GM21619 (cell line): ENCODE measurements around the gene KCNJ16.
"Not testable (repeated sequence)": the region's sequence is repeated elsewhere in the genome, so short reads cannot be mapped to it uniquely, and the experiment has no call there.

Source experiments
- ATAC-seq: cut with Tn5 transposase; IDR thresholded peaks from one replicate; pipeline ENCODE4 v1.9.1; 2021; ENCODE audit not compliant: unreplicated experiment

The KCNJ16 gene

DNA sequence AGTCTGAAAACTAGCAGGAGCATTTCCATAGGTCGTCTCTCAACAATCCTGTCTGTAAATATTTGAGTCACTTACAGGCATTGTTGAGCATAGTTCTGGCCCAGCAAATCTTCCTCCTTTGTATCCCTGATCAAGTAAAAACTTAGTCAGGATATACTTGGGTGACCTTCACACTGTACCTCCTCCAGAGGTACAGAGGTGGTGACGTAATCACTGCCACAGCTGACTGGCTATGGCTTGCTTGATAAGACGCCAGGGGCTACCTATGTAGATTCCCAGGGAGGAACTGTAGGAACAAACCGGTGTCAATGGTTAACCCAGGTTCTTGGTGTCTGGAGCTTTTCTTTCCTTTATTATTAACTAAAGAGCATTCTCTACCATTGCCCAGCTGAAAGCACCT lies at the start of gene KCNJ16:
Gene KCNJ16 (plus strand): TSS at position 270 of the 400 bp plus-strand sequence. CDS start 56,863 bp downstream, outside the sequence.
- no peak for ATAC-seq

DNA sequence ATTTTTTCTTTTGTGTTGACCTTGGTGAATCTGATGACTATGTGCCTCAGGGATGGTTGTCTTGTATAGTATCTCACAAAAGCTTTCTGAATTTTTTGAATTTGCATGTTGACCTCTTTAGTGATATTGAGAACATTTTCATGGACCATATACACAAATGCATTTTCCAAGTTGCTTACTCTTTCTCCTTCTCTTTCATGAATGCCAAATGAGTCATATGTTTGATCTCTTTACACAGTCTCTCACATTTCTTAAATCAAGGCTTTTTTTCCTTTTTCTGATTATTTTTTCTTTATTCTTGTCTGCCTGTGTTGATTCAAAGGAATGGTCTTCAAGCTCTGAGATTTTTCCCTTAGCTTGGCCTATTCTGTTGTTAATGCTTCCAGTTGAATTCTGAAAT lies 46.6 kb upstream of the KCNJ16 start:
- no peak for ATAC-seq

DNA sequence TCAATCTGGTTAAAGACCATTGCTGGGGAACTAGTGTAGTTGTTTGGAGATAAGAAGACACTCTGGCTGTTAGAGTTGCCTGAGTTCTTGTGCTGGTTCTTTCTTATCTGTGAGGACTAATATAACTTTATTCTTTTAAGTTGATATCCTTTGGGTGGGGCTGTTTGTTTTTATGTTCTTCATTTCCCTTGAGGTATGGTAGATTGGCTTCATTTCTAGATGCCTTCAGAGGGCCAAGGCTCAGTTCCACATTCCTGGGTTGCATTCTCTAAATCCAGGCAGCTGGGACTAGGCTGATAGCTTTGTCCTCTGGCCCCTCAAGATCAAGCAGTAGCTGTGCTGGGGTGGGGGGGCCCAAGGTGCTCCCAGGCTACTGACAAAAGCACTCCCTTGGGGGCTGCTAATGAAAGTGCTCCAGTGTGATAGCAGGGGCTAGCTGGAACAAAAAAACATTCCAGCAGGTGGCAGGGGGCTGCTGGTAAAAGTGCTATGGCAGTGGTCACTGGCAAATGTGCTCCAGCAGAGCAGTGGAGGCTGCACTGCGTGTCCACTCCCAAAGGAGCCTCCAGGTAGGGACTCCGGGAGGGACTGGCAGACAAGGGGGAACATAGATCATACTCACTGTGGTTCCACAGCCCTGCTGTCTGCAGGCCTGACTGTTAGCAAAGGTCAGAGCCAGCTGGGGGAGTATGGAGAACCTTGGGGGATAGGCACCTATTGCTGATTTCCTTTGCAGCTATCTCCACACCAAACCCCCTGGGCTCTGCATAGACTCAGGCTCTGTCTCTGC lies 45.9 kb upstream of the KCNJ16 start:
- no peak for ATAC-seq

DNA sequence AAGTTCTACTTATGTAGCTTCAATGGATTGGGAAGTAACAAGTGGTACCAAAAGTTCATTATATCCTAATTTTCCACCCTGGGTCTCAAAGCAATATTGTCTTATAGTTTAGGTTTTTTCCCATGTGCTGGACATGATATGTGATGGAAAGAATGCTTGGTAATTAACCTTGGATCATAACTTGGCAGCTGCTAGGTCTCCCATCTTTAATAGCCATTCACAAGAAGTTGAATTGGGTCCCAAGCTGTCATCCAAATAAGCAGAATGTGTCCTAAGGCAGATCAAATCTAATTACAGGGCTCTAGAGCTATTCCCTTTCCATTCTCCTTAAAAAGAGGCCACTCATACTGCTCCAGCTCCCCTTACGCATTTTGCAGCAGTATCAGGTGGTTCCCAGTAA lies 44.7 kb upstream of the KCNJ16 start:
- ATAC-seq = no peak

DNA sequence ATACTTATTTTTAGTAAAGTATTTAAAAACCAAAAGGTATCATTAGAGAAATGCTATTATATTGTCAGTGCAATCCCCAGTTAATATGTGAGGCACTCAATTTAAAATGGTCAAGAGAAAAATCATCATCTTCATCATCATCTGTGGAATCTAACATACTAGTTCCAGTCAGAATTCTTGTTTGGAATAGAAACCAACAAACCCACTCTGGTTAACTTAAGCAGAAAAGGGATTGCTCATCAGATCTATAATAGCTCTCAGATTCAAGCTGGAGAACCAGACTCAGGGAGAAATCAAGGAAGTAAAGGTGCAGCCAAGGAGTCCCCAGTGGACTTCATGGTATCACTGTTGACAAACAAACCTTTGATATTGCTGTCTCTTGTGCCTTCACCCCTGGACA lies 43.7 kb upstream of the KCNJ16 start:
- no peak for ATAC-seq

DNA sequence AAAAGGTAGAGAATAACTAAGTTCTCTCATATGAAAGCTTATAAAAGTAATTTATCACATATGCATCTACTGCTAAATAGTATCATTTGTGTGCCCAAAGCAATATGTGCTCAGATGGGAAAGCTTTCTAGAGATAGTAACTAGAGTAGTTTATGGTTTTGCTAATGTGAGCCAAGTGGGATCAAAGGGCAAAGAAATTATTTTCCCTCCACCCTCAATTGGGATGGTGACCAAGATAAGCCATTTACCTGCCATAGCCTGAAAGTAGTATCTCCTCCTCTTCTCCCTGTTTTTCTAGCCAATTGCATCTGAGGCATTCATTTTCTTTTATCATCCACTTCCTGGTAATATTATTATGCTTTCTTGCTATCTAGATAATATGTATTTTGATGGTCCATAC lies 41.9 kb upstream of the KCNJ16 start:
- no peak for ATAC-seq

DNA sequence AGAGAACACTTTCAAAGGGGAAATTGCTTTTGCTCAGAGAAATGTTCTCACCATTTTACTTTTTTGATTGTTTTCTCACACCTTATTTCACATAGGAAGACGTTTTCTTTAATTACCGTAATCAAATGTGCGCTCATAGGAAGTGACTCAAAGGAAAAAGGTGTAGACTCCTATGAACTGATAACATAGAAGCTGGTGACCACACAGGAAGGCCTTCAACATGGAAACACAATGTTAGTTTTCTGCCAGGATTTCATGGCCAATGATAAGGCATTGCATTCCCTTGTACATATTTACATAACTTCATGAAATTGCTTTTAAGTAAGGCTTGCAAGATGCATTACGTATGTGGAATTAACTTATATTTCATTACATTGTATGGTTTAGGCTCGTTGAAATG lies 40.9 kb upstream of the KCNJ16 start:
- ATAC-seq = no peak

DNA sequence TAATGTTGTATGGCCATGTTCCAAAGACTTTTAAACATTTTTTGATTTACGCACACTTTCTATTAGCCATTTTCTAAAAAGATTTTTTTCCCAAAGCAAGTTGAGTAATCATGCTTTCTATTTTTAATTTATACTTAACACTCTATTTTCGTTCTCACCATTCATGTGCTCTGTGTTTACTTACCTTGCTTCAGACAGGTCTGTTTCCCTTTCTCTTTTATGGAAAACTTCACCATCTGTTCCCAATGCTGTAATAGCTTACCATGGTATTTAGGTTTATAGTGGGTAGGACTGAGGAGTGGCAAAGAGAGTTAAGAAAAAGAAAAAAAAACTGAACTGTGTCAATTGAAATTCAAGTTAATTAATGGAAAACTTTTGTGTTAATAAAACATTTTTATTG lies 37.5 kb upstream of the KCNJ16 start:
- no peak for ATAC-seq

DNA sequence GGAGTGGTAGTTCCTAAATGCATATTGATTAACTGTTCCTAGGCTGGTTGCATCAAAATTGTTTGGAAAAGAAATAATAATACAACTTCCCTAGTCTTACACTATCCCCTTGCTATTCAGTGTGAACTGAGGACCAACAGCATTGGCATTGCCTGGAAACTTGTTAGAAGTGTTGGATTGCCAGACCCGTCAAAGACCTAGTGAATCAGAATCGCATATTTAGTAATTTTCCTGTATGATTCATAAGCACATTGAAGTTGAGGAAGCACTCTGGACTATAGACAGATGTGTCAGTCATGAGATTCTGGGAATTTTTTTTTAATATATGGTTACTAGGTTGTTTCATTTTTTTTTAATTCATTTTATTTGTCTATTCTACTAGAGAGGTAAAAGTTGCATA lies 34.7 kb upstream of the KCNJ16 start:
- no peak for ATAC-seq

DNA sequence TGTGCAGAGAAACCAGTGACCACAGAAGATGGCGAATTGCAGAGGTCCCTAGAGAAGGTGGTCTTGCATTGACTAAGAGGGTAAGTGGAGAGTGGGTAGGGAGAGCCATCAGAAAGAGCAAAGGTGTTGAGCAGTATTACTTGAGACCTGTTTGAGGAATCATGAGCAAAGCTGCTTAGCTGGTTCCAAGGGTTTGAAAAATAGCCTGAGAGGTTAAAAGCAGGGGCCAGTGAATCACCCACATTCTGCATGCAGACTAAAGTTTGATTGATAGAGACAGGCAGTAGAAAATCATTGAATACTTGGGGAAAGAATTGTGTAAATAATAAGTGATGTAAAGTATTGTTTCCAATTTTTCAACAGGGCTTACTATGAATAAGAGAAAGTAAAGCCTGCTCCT lies 34.0 kb upstream of the KCNJ16 start:
- no peak for ATAC-seq

DNA sequence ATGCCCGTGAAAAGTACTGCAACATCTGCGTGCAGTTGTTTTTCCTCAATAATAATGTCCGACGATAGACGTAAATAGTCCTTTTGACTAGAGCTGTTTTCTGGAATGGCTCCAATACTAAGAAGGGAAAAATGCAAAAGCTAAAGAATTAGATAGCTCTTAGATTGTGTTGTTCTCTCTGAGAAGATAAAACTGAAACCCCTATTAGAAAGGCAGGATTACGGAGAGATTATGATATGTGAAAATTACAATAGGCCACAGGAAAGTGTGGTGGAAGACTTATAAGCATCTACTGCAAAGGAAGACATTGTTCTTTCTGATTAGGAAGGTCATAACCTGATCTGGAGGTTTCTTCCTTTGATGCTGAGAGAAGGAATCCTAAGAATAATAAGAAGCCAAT lies 33.5 kb upstream of the KCNJ16 start:
- no peak for ATAC-seq

DNA sequence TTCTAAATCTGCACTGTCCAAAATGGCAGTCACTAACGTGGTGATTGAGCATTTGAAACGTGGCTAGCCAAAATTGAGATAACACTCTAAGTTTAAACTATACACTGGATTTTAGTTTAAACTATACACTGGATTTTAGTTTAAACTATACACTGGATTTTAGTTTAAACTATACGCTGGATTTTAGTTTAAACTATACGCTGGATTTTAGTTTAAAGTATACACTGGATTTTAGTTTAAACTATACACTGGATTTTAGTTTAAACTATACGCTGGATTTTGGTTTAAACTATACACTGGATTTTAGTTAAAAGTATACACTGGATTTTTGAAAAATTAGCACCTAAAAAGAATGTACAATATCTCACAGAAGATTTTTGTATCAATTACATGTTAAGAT lies 29.2 kb upstream of the KCNJ16 start:
- not testable (repeated sequence) for ATAC-seq

DNA sequence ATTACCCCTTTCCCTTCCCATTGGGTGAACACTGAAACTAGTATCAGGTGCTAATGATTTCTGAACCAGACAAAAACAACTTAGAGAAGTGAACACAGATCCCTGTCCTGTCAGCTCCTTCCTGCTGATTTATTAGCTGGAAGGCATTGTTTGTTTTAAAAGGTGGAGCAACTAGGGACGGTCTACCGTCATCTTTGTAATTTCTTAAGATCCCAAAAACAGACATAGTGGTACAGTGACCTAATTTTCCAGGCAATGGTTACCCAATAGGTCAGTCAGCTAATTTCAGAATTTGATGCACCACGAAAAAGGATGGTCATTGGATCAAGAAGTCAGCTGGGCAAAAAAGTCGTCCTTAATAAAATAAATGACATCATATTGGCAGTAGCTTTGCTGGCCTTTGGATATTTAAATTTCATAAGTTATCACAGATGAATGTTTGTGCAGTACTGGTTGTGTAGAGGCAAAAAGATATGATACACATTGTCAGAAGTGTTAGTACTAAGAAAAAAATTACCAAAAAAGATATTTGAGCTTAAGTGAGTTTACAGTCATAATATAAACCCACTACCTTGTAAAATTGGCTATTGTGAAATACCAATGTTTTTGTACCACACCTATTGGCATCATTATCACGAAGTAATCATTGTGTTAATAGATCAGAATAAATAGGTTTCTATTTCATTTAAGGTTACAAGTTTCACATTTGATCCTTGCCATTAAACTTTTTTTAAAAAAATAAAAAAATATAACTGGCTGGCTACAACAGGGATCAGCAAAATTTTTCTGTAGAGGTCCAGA lies 27.2 kb upstream of the KCNJ16 start:
- no peak for ATAC-seq

DNA sequence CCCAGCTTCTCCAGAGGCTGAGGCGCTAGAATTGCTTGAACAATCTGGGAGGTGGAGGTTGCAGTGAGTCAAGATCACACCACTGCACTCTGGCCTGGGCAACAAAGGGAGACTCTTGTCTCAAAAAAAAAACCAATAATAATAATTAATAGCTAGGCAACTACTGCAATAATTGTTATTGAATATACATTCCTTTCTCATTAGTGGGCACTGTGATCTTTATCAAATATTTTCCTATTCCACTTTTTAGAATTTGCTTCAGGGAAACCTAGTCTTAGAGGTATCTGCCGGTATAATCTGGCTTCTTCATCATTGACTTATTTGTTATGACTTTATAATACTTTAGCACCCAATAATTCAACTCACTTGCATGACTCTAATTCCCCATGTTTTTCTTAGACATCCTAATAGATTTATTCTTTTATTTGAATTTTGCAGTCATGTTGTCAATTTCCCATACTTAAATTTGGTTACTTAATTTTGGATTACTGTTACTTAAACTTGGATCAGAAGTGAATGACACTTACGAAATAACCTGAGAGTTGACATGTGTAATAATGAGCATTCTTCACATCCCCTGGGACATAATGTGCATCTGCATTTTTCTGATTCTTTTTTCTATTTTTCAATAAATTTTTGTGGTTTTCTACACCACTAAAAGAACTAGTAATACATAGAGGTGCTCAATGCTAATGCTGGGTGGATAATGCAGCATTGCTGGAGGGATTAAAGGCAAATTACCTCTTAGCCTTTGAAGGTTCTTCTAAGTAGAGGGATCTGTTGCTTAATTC lies 25.0 kb upstream of the KCNJ16 start:
- no peak for ATAC-seq

DNA sequence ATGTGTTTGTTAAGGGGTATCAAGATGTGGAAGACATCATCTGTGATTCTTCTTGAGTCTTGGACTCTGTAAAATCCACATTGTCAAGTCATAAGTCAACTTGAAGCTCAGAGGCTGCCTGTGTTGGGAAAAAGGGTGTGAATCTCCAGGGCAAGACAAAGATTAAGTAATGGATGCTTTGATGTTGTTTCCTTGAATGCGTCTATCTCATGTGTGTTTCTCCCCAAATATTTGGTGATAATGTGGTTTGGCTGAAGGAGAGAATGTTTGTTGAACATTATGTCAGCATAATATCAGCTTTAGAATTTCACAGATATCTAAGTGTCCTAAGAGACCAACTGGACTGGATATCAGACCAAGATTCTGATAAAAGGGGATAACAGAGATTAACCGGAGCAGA lies 24.1 kb upstream of the KCNJ16 start:
- no peak for ATAC-seq

DNA sequence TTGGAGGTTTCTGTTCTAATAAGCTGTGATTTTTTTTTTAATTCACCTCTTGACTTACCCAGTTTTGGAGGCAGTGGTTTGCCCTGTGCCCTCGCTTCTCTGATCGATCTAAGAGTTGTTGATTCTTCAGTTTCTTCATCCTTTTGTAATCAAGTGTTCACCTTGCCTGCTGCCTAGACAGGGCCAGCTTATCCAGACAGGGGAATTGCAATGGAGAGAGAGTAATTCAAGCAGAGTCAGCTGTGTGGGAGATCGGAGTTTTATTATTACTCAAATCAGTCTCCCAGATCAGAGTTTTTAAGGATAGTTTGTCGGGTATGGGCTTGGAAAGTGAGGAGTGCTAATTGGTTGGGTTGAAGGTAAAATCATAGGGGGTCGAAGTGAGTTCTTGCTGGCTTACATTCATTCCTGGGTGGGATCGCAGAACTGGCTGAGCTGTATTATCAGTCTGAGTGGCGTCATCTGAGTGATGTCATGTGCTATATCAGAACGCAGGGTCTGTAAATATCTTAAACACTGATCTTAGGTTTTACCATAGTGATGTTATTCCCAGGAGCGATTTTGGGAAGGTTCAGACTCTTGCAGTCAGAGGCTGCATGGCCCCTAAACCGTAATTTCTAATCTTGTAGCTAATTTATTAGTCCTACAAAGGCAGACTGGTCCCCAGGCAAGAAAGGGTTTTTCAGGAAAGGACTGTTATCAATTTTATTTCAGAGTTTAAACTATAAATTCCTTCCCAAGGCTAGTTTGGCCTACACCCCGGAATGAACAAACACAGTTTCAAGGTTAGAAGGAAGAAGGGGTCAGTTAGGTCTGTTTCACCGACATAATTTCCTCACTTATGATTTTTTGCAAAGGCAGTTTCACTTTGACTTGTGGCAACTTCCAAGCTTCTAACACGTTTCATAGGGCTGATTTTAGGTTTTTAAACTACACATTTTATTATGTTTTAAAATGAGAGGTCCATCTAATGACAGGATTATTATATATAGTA lies 21.5 kb upstream of the KCNJ16 start:
- ATAC-seq = no peak

DNA sequence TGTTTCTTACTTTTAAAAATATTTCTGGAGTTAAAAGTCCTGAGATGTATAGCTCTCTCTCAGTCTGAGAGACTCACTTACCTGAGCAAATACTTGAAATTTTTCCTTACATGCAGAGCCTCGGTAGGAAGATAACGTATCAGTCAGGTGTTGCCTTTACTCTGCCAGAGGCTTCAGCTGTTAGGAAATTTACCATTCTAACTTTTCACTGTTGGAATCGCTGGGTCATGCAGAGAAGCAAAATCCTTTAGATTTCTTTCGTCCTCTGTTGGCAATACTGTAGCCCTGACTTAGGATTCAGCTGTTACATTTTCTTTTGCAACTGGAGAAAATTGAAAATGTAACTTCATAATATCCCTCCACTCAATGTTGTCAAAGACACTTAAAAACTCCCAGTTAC lies 20.0 kb upstream of the KCNJ16 start:
- ATAC-seq = no peak

DNA sequence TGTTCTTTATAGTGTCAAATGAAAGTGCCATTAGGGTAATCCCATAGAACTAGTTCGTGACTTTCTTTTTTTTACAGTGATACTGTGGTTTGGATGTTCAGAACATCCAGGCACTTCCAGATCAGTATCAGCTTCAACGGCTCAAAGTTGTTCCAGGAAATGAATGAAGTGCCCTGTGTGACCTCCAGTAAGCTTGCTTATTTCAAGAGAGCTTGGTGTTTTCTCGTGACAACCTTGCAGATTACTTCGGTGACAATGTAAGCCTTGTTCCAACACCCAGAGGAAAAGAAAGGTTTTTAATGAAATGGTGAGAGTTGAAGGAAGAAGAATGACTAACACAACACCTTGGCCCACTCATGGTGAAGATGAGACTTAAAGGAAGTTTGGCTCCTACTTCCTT lies 16.0 kb upstream of the KCNJ16 start:
- ATAC-seq = no peak

DNA sequence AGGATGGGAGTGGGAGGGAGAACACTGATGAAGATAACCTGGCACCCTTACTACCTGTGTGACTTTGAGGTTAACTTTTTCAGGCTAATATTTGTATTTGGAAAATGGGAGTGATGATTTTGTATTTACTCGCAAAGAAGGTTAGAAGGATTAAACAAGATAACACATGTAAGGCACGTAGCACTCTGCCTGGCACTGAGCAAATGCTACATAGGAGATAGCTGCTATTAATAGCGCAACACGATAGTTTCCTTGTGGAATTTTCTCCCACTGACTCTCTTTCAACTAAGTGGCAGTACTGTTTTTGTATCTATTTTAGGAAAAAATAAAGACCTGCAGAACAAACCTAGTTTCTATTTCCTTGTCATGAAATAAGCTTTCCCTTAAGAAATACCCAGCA lies 15.4 kb upstream of the KCNJ16 start:
- ATAC-seq = no peak

DNA sequence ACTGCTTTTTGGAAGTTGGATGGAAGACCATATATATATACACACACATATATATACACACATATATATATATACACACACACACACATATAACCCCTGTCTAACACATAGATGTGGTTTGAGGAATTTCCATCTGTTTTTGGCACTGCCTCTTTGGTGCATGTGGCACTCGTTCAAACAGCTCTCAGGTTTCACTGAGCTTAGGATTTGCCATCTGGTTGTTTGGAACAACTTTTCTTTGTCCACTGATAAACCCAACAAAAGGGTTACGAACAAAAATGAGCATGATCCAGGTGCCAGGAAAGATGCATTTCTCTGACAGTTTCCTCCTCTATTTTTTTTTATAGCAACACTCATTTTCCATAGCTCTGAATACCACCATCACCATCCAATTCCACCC lies 14.6 kb upstream of the KCNJ16 start:
- no peak for ATAC-seq
